H1 (cell line): ENCODE data around the gene PSIP1. TPM values are rescaled to one million over a fixed set of nuclear protein-coding genes. Genes with fewer than 3 reads are reported as not detected.

Experiments used
- CHD1 ChIP-seq: IDR thresholded peaks from 2 replicates; pipeline ENCODE4 v1.6.1; 2012; ENCODE audit warnings: low read depth, low read length, improper control_type of control experiment
- CTBP2 ChIP-seq: IDR thresholded peaks from 2 replicates; pipeline ENCODE4 v1.7.0; 2011; ENCODE audit warnings: borderline replicate concordance, mild to moderate bottlenecking, moderate library complexity, mixed read lengths, low read length; ENCODE audit not compliant: insufficient read depth, insufficient read length
- EZH2 ChIP-seq: fragments of 200-600 bp; sonication (generic); IDR thresholded peaks from 2 replicates; pipeline ENCODE4 v1.7.1; 2012; ENCODE audit warnings: low read depth, mild to moderate bottlenecking, moderate library complexity, low read length, inconsistent platforms; ENCODE audit not compliant: severe bottlenecking
- GABPA ChIP-seq: IDR thresholded peaks from 2 replicates; pipeline ENCODE4 v1.6.1; 2011; ENCODE audit warnings: mild to moderate bottlenecking, low read length, moderate library complexity, borderline replicate concordance; ENCODE audit not compliant: insufficient read depth
- MAFK ChIP-seq: IDR thresholded peaks from 2 replicates; pipeline ENCODE4 v1.6.1; 2012; ENCODE audit warnings: low read depth, mild to moderate bottlenecking, improper control_type of control experiment, low read length
- polyA plus RNA-seq, 7 experiments: library from polyadenylated mRNA; depleted of rRNA in 3 of 7; stranded (reverse) in 5 of 7; unstranded in 2 of 7; fragments of >200 nt in 5 of 7; fragments of 200-250 nt in 2 of 7; gene quantifications; 1 replicate in 5 of 7; 2 replicates in 1 of 7; 4 replicates in 1 of 7; pipeline versions ENCODE4 v1.2.1 to v1.2.3, GENCODE V29; 2011 to 2013; ENCODE audit warnings: missing spikeins in 2 of 7, mixed read lengths in 2 of 7
- total RNA-seq: library from RNA; stranded (reverse); fragmentation: NEBNext Ultra II Directional; extraction: Animal tissue kit (Norgen Biotek cat#: 25700); gene quantifications from 2 replicates; pipeline ENCODE4 v1.2.1, GENCODE V29; 2021

Gene PSIP1
- total and polyA plus RNA-seq, 2 of the 8 experiments (the other 6 are each of a cell fraction or from before 2014, with no cell fraction given): 63.3 to 387 TPM

GRCh38 chr9:15480028-15480427 is 30.7 kb downstream of the PSIP1 start (continued):
- TF ChIP-seq CHD1 (no peak), GABPA (no peak), CTBP2 (no peak), EZH2 (no peak), MAFK (no peak)
